ENCODE data around the gene HDAC4.

Gene HDAC4

GRCh38 chr2:239034561-239035341 lies 366.1 kb downstream of the HDAC4 start:
- DNase-seq, result no peak

GRCh38 chr2:239033801-239034560 lies 366.8 kb downstream of the HDAC4 start:
- DNase-seq, result no peak

- DNase-seq, result no peak
These were observed 370.9 kb downstream of the HDAC4 start for GRCh38 chr2:239029958-239030357.

- DNase-seq, result no peak
These were observed 372.6 kb downstream of the HDAC4 start for GRCh38 chr2:239028253-239028619.

- no peak for DNase-seq
These were observed 373.2 kb downstream of the HDAC4 start for GRCh38 chr2:239027391-239028252.

- no peak for DNase-seq
These were observed 374.0 kb downstream of the HDAC4 start for GRCh38 chr2:239026711-239027361.

- DNase-seq, result no peak
These were observed 374.8 kb downstream of the HDAC4 start for GRCh38 chr2:239025951-239026461.

- no peak for DNase-seq
These were observed 375.6 kb downstream of the HDAC4 start for GRCh38 chr2:239025096-239025801.

GRCh38 chr2:239024226-239024625 lies 376.6 kb downstream of the HDAC4 start:
- DNase-seq, result no peak

GRCh38 chr2:239022437-239023260 lies 378.2 kb downstream of the HDAC4 start:
- DNase-seq, result no peak

- no peak for DNase-seq
These were observed 379.0 kb downstream of the HDAC4 start for GRCh38 chr2:239021651-239022436.

- DNase-seq, result no peak
These were observed 379.6 kb downstream of the HDAC4 start for GRCh38 chr2:239021224-239021623.

- DNase-seq, result no peak
These were observed 380.2 kb downstream of the HDAC4 start for GRCh38 chr2:239020541-239021041.

- DNase-seq, result no peak
These were observed 381.6 kb downstream of the HDAC4 start for GRCh38 chr2:239019183-239019581.

- no peak for DNase-seq
These were observed 382.3 kb downstream of the HDAC4 start for GRCh38 chr2:239018271-239019182.

GRCh38 chr2:239017491-239018098 lies 383.2 kb downstream of the HDAC4 start:
- DNase-seq, result no peak

- no peak for DNase-seq
These were observed 384.7 kb downstream of the HDAC4 start for GRCh38 chr2:239015901-239016675.

All from NCI-H2081 (cell line).